OCI-LY3 (cell line): Measurements from ENCODE around the gene GORASP1.

ENCODE experiments used
- EZH2phosphoT487 ChIP-seq: fragments of 200-600 bp; shearing (Covaris generic); IDR thresholded peaks from 2 replicates; pipeline ENCODE4 v1.6.1; 2018; ENCODE audit warnings: antibody characterized with exemption, mixed run types, low read depth
- TF ChIP-seq, protein P1 (sequence below): fragments of 200-600, 300-600 bp; sonication (generic); IDR thresholded peaks from 2 replicates; pipeline ENCODE4 v1.5.1; 2014; ENCODE audit warnings: antibody characterized with exemption, low read length, low read depth

DNA sequence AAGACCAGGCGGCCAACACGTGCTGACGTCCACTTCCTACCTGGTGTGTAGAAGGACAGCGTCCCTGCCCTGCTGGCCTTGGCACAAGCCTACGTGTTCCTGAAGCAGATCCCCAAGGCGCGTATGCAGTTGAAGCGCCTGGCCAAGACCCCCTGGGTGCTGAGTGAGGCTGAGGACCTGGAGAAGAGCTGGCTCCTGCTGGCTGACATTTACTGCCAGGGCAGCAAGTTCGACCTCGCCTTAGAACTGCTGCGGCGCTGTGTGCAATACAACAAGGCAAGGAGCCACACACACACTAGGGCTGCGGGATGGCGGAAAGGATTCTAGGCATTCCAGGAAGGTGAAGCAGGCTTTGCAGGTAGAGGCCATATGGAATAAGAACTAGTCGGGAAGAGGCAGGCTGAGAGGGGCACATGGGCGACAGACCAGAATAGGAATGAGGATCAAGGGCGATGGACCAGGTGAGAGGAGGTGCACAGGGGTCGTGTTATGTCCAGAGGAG lies 30.1 kb upstream of the GORASP1 start:
- TF ChIP-seq, protein P1, sequence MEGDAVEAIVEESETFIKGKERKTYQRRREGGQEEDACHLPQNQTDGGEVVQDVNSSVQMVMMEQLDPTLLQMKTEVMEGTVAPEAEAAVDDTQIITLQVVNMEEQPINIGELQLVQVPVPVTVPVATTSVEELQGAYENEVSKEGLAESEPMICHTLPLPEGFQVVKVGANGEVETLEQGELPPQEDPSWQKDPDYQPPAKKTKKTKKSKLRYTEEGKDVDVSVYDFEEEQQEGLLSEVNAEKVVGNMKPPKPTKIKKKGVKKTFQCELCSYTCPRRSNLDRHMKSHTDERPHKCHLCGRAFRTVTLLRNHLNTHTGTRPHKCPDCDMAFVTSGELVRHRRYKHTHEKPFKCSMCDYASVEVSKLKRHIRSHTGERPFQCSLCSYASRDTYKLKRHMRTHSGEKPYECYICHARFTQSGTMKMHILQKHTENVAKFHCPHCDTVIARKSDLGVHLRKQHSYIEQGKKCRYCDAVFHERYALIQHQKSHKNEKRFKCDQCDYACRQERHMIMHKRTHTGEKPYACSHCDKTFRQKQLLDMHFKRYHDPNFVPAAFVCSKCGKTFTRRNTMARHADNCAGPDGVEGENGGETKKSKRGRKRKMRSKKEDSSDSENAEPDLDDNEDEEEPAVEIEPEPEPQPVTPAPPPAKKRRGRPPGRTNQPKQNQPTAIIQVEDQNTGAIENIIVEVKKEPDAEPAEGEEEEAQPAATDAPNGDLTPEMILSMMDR = no peak
- TF ChIP-seq EZH2phosphoT487 = no peak
